Stimulated activated CD4-positive, alpha-beta T cell treated with anti-CD3 and anti-CD28 coated beads, Interleukin-12 subunit alpha, Interleukin-12 subunit beta, amount 100 ng/mL, for 24 hours (primary cell): ENCODE data around the gene SLC7A5.
"Not testable (repeated sequence)": the region's sequence is repeated elsewhere in the genome, so short reads cannot be mapped to it uniquely, and the experiment has no call there.

Experiments
- DNase-seq, 2 experiments: peaks; one replicate each; pipeline ENCODE4 v3.0.0-alpha.2; 2020; ENCODE audit warnings: low read depth in 2 of 2

Gene SLC7A5

GRCh38 chr16:87888346-87888745 is 19.0 kb upstream of the SLC7A5 start:
- not testable (repeated sequence) for DNase-seq

GRCh38 chr16:87887931-87888330 is 18.6 kb upstream of the SLC7A5 start:
- not testable (repeated sequence) for DNase-seq

- DNase-seq = not testable (repeated sequence)
These were observed 16.2 kb upstream of the SLC7A5 start for GRCh38 chr16:87885371-87885967.

- DNase-seq = no peak
These were observed 13.2 kb upstream of the SLC7A5 start for GRCh38 chr16:87882436-87883019.

GRCh38 chr16:87881324-87882200 is 12.3 kb upstream of the SLC7A5 start:
- DNase-seq = no peak

- DNase-seq = no peak
These were observed 10.9 kb upstream of the SLC7A5 start for GRCh38 chr16:87880117-87880696.

- not testable (repeated sequence) for DNase-seq
These were observed 10.2 kb upstream of the SLC7A5 start for GRCh38 chr16:87879411-87880013.

- DNase-seq = no peak
These were observed 9.4 kb upstream of the SLC7A5 start for GRCh38 chr16:87878704-87879103.

GRCh38 chr16:87877942-87878507 is 8.7 kb upstream of the SLC7A5 start:
- no peak for DNase-seq

- peak; percentile 71 to 76 for DNase-seq
These were observed 5.5 kb upstream of the SLC7A5 start for GRCh38 chr16:87874639-87875427.

GRCh38 chr16:87870418-87871291 is 1.3 kb upstream of the SLC7A5 start:
- DNase-seq = not testable (repeated sequence)

- DNase-seq = not testable (repeated sequence)
These were observed 641 bp upstream of the SLC7A5 start for GRCh38 chr16:87869879-87870417.

GRCh38 chr16:87868254-87869029 is 865 bp downstream of the SLC7A5 start:
- peak in 1 of 2 experiments; percentile 63 for DNase-seq

- peak in 1 of 2 experiments; percentile 52 for DNase-seq
These were observed 3.3 kb downstream of the SLC7A5 start for GRCh38 chr16:87865902-87866555.

GRCh38 chr16:87864331-87864989 is 4.8 kb downstream of the SLC7A5 start:
- no peak for DNase-seq

- not testable (repeated sequence) for DNase-seq
These were observed 6.0 kb downstream of the SLC7A5 start for GRCh38 chr16:87863327-87863635.

- not testable (repeated sequence) for DNase-seq
These were observed 6.5 kb downstream of the SLC7A5 start for GRCh38 chr16:87862597-87863326.
